HepG2 (cell line): ENCODE data around the gene KRTAP19-6.

ENCODE experiments used
- ATAD3A ChIP-seq: sonication (generic); formaldehyde crosslinking; IDR thresholded peaks from 2 replicates; pipeline ENCODE4 v1.4.0; 2020; ENCODE audit warnings: missing genetic modification reagents
- CBX2 ChIP-seq, 2 experiments: fragments of 200-600 bp in 1 of 2; sonication (generic); formaldehyde crosslinking in 1 of 2; IDR thresholded peaks; 2 replicates each; pipeline versions ENCODE4 v1.7.0 to v1.8.1; 2018 to 2022; ENCODE audit warnings: low read depth in 2 of 2, low read length in 1 of 2, mild to moderate bottlenecking in 1 of 2, missing genetic modification reagents in 1 of 2
- JARID2 ChIP-seq: sonication (generic); formaldehyde crosslinking; IDR thresholded peaks from 2 replicates; pipeline ENCODE4 v1.8.1; 2023; ENCODE audit warnings: missing genetic modification reagents, inconsistent platforms; ENCODE audit not compliant: insufficient replicate concordance
- MAFG ChIP-seq: sonication (generic); formaldehyde crosslinking; IDR thresholded peaks from 2 replicates; pipeline ENCODE4 v1.5.1; 2020; ENCODE audit warnings: mild to moderate bottlenecking, missing genetic modification reagents
- MEIS2 ChIP-seq: sonication (generic); formaldehyde crosslinking; IDR thresholded peaks from 2 replicates; pipeline ENCODE4 v1.9.0; 2021; ENCODE audit warnings: mild to moderate bottlenecking, missing genetic modification reagents
- NR2F1 ChIP-seq, 2 experiments: fragments of 450-650 bp in 1 of 2; formaldehyde crosslinking in 1 of 2; IDR thresholded peaks; 2 replicates each; pipeline versions ENCODE4 v1.5.0 to v1.6.1; 2016 to 2020; ENCODE audit warnings: mild to moderate bottlenecking in 1 of 2, missing compliant biosample characterization in 1 of 2, missing genetic modification reagents in 1 of 2, moderate library complexity in 1 of 2
- REST ChIP-seq, 2 experiments: IDR thresholded peaks; 2 replicates each; pipeline ENCODE4 v1.6.1; 2011 to 2012; ENCODE audit warnings: low read length in 2 of 2, borderline replicate concordance in 1 of 2, low read depth in 1 of 2, mild to moderate bottlenecking in 1 of 2, moderate library complexity in 1 of 2
- U2AF2 ChIP-seq: fragments of 200-400 bp; formaldehyde crosslinking; IDR thresholded peaks from 2 replicates; pipeline ENCODE4 v1.6.1; 2017; ENCODE audit warnings: low read depth, mild to moderate bottlenecking, low read length
- YY1 ChIP-seq: IDR thresholded peaks from 2 replicates; pipeline ENCODE4 v1.6.1; 2011; ENCODE audit warnings: low read length, low read depth, moderate library complexity, mild to moderate bottlenecking; ENCODE audit not compliant: insufficient read depth, insufficient replicate concordance
- ZBTB1 ChIP-seq: sonication (generic); formaldehyde crosslinking; IDR thresholded peaks from 2 replicates; pipeline ENCODE4 v1.4.0; 2020; ENCODE audit warnings: missing genetic modification reagents, borderline replicate concordance
- ZBTB40 ChIP-seq, 2 experiments: fragments of 450-650 bp in 1 of 2; sonication (generic) in 1 of 2; formaldehyde crosslinking in 1 of 2; IDR thresholded peaks; 2 replicates each; pipeline versions ENCODE4 v1.6.1 to v1.8.0; 2016 to 2022; ENCODE audit warnings: antibody characterized with exemption in 1 of 2, mild to moderate bottlenecking in 1 of 2, missing genetic modification reagents in 1 of 2
- TF ChIP-seq, protein P1 (sequence below): sonication (generic); formaldehyde crosslinking; IDR thresholded peaks from 2 replicates; pipeline ENCODE4 v1.4.0; 2020; ENCODE audit warnings: mild to moderate bottlenecking, low read depth, missing genetic modification reagents
- TF ChIP-seq, protein P2 (sequence below): IDR thresholded peaks from 2 replicates; pipeline ENCODE4 v1.6.1; 2016; ENCODE audit warnings: low read depth
- TF ChIP-seq, protein P3 (sequence below): sonication (generic); formaldehyde crosslinking; IDR thresholded peaks from 2 replicates; pipeline ENCODE4 v1.4.0; 2020; ENCODE audit warnings: missing genetic modification reagents, borderline replicate concordance

GRCh38 chr21:30518876-30519275 lies 22.8 kb downstream of the KRTAP19-6 start:
- TF ChIP-seq REST (IDR thresholded peaks at IDR 0.05; ENCODE audit: borderline replicate concordance in 1 of 2, low read depth in 1 of 2, low read length in 2 of 2) (no peak), MAFG (CRISPR knock-in tag) (no peak), CBX2 (IDR thresholded peaks at IDR 0.05; ENCODE audit: low read depth, low read length) (no peak), CBX2 (CRISPR knock-in tag; IDR thresholded peaks at IDR 0.05; ENCODE audit: low read depth) (no peak), U2AF2 (no peak), YY1 (no peak), JARID2 (no peak), ATAD3A (CRISPR knock-in tag) (no peak), MEIS2 (no peak), ZBTB1 (CRISPR knock-in tag) (no peak), NR2F1 (CRISPR knock-in tag; IDR thresholded peaks at IDR 0.05) (no peak), ZBTB40 (IDR thresholded peaks at IDR 0.05) (no peak), ZBTB40 (CRISPR knock-in tag; IDR thresholded peaks at IDR 0.05) (no peak)
- TF ChIP-seq, protein P1, sequence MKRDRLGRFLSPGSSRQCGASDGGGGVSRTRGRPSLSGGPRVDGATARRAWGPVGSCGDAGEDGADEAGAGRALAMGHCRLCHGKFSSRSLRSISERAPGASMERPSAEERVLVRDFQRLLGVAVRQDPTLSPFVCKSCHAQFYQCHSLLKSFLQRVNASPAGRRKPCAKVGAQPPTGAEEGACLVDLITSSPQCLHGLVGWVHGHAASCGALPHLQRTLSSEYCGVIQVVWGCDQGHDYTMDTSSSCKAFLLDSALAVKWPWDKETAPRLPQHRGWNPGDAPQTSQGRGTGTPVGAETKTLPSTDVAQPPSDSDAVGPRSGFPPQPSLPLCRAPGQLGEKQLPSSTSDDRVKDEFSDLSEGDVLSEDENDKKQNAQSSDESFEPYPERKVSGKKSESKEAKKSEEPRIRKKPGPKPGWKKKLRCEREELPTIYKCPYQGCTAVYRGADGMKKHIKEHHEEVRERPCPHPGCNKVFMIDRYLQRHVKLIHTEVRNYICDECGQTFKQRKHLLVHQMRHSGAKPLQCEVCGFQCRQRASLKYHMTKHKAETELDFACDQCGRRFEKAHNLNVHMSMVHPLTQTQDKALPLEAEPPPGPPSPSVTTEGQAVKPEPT (CRISPR knock-in tag), result no peak
- TF ChIP-seq, protein P2, sequence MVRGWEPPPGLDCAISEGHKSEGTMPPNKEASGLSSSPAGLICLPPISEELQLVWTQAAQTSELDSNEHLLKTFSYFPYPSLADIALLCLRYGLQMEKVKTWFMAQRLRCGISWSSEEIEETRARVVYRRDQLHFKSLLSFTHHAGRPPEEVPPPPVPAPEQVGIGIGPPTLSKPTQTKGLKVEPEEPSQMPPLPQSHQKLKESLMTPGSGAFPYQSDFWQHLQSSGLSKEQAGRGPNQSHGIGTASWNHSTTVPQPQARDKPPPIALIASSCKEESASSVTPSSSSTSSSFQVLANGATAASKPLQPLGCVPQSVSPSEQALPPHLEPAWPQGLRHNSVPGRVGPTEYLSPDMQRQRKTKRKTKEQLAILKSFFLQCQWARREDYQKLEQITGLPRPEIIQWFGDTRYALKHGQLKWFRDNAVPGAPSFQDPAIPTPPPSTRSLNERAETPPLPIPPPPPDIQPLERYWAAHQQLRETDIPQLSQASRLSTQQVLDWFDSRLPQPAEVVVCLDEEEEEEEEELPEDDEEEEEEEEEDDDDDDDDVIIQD (CRISPR knock-in tag), result no peak
- TF ChIP-seq, protein P3, sequence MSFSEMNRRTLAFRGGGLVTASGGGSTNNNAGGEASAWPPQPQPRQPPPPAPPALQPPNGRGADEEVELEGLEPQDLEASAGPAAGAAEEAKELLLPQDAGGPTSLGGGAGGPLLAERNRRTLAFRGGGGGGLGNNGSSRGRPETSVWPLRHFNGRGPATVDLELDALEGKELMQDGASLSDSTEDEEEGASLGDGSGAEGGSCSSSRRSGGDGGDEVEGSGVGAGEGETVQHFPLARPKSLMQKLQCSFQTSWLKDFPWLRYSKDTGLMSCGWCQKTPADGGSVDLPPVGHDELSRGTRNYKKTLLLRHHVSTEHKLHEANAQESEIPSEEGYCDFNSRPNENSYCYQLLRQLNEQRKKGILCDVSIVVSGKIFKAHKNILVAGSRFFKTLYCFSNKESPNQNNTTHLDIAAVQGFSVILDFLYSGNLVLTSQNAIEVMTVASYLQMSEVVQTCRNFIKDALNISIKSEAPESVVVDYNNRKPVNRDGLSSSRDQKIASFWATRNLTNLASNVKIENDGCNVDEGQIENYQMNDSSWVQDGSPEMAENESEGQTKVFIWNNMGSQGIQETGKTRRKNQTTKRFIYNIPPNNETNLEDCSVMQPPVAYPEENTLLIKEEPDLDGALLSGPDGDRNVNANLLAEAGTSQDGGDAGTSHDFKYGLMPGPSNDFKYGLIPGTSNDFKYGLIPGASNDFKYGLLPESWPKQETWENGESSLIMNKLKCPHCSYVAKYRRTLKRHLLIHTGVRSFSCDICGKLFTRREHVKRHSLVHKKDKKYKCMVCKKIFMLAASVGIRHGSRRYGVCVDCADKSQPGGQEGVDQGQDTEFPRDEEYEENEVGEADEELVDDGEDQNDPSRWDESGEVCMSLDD (CRISPR knock-in tag), result no peak
